ENCODE measurements around the gene CBLB. TPM values are rescaled to one million over a fixed set of nuclear protein-coding genes. Genes with fewer than 3 reads are reported as not detected.

CBLB gene
- polyA plus RNA-seq, 3 donors, result 43.2 to 57.0 (median 49.9) TPM

DNA sequence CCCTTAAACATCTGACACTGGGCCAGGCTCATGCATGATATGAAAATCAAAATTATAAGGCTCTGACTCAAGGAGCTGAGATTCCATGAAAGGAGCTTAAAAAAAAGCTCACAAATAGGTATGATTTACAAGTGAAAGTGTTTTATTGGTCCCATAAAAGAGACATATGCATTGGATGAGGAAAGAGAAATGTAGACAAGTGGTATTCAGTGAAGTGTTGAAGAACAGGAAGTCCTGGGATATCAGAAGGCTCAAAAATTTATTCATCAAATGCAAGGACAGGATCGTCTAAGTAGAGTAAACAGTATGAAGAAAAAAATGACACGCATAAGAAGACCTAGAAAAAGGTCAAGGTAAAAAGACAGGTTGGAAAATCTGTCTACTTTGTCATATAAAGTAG, 188.9 kb downstream of the CBLB start:
- no peak for DNase-seq (ENCODE audit: extremely low read depth in 1 of 11, low read depth in 9 of 11, low spot score in 4 of 11)

DNA sequence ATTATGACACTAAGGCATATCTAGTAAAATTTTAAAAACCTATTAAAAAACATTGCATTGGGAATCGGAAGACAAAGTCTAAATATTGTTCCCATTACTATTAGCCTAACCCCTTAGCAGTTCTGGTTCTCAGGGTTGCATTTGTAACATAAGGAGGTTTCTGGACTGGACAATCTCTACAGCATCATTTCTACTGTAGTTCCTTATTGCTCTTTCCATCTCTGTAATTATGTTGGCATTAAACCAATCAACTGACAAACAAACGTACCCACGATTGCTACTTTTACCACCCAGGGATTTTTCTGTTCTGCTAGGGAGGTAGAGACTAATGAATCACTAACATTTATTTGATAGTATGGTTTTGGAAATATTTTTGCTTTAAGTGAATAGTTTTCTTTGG, 190.8 kb downstream of the CBLB start:
- DNase-seq (ENCODE audit: extremely low read depth in 1 of 11, low read depth in 9 of 11, low spot score in 4 of 11), result no peak

DNA sequence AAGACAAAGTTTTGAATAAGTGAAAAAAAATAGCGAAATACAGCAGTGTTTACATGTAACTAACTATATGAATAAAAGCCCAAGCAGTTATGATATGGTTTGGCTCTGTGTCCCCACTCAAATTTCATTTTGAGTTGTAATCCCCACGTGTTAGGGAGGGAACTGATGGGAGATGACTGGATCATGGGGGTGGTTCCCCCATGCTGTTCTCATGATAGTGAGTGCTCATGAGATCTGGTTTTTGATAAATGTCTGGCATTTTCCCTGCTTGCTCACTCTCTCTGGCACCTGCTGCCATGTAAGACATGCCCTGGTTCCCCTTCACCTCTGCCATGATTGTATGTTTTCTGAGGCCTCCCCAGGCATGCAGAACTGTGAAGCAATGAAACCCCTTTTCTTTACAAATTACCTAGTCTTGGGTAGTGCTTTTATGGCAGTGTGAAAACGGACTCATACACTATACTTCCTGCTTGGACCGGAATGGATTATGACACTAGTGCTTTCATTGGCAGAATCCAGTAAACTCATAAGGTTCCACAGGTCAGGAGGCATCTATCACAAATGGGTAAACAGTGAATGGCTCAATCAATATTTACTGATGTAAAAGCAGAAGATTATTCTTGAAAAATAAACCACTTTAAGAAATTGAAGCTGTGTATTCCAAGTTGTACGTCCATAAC, 192.1 kb downstream of the CBLB start:
- DNase-seq (ENCODE audit: extremely low read depth in 1 of 11, low read depth in 9 of 11, low spot score in 4 of 11), result no peak

DNA sequence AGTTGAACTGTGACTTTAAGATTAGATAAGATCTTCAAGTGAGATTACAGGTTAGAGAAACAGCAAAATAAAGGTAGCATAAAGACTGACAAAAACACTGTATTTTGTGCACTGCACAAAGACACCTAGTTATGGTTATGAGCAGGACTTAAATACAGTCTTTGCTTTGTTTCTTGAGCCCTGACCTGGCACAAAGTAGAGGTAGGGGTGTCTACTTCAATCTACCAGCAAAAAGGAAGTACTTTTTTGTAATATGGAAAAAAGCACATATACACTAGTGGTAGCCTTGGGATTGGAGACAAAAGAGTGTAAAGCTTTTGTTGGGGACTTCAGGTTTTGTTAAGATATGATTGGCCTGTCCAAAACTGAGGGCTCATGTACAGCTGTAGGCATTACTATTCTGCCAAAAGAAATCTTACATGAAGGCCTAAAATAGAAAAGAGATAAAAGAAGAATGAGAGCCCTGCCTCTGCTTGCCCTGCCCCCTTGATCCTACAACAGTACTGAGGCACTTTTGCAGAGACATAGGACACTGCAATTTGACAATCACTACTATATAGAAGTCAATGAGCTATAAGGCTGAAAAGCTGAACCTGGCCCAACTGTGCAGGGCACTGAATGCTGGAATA, 194.3 kb downstream of the CBLB start:
- no peak for DNase-seq (ENCODE audit: extremely low read depth in 1 of 11, low read depth in 9 of 11, low spot score in 4 of 11)

DNA sequence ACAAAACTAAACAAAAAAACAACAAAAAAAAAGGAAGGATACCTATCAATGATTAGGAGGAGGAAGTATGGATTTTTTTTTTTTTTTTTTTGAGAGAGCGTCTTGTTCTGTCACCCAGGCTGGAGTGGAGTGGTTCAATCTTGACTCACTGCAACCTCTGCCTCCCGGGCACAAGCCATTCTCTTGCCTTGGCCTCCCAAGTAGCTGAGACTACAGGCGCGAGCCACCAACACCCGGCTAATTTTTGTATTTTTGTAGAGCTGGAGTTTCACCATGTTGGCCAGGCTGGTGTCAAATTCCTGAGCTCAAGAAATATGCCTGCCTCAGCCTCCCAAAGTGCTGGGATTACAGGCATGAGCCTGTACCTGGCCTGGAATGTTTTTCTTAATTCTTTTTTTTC, 195.8 kb downstream of the CBLB start:
- no peak for DNase-seq (ENCODE audit: extremely low read depth in 1 of 11, low read depth in 9 of 11, low spot score in 4 of 11)

DNA sequence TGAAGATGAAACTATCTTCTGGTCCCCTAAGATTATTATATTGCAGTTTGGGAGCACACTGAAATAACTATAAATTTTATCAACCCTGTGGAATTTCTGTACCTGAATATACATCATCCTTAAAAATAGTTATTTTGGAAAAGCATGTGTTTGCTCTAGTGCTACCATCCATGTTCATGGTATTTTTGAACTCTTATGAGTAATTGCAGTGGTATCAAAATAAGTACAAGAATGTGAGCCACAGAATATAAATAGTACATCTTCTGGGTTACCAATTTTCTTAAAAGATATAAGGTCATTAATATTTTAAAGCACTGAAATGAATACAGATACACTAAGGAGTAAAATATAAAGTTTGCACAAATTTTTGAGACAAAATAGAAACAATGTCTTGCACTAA, 206.5 kb downstream of the CBLB start:
- no peak for DNase-seq (ENCODE audit: extremely low read depth in 1 of 11, low read depth in 9 of 11, low spot score in 4 of 11)

DNA sequence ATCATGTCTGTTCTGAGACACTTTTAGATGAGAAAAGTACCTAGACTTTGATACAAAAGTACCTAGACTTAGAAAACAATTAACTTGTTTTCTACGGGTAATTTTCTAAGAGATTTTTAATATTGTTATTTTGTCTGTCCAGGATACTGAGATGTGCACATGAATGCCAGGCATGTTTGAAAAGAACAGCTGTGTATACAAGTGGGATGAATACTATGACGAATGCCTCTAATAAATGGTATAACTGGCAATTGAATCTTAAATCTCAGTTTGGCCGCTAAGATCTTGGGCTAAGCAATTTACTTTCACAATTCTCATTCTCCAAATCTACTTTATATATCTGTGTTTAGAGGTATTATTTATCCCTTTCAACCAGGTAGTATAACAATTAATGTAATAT, 207.4 kb downstream of the CBLB start:
- DNase-seq (ENCODE audit: extremely low read depth in 1 of 11, low read depth in 9 of 11, low spot score in 4 of 11), result peak in 1 of 11 donors; percentile 8

DNA sequence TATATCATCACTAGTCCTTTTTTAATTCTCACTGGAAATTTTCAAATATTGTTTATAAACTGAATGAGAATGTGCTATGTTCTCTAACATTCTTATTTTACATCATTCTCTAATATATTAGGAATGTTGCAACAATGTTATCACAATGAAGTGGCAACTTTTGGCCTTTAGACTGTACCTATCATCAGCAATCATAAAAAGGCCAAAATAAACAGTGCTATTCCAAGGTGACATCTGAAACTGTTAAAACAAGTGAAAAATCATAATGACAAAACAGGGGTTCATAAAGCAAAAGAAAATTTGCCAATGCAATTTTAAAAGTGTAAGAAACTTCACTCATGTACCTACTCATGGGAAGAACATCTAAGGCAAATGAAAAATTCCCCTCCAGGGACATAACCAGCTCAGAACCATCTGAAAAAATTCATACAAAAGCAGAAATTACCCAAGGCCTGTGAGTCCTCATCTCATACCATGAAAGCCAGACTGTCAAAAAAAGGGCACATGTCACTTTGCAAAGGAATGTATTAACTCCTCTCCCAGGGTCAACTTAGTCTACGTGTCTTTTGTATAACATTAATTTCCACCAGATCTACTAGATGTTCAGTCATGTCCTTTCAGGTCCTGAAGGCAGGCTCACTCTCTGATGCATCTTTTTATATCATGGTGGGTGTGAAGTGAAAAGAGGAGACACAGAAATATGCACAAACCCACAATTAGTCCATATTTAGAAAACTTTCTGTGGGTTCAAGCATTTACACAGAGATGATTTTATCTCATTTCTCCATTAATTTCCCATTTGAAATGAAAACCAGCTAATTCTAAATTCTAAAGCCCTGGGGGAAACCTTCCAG, 211.9 kb downstream of the CBLB start:
- DNase-seq (ENCODE audit: extremely low read depth in 1 of 11, low read depth in 9 of 11, low spot score in 4 of 11), result no peak

DNA sequence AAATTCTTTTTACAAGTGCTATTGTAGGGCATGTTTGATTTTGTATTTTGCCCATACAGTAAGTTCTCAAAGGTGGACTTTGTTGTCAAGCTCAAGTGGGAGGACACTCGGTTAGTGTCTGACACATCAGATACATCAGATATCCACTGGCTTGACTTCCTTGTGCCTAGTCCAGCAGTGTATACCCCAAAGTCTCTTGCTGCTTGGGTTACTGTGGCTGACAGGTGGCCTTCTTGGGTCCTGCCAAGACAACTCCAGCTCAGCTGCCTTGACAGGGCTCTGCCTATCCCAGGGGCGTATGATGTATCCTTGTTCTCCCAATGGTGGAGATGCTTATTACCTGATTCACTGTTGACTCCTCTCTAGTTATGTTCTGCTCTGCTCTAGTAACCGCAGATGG, 214.9 kb downstream of the CBLB start:
- DNase-seq (ENCODE audit: extremely low read depth in 1 of 11, low read depth in 9 of 11, low spot score in 4 of 11), result no peak

DNA sequence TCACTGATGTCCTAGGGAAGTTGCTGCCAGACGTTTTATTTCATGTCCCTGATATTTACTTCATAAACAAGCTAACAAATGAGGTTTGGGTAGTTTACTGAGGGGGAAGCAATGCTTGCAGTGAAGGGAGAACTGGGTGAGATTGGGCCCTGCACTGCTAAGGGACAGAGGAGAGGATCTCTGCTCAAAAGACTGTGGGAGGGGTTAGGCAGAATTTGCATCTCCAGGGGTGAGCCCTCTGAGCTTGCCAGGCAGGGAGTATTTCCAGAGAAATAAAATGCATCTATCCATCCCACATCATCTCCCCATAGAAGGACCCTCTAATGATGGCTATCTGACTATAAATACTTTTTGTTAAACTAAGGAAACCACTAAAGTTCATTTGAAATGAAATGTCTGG, 215.6 kb downstream of the CBLB start:
- DNase-seq (ENCODE audit: extremely low read depth in 1 of 11, low read depth in 9 of 11, low spot score in 4 of 11), result no peak

DNA sequence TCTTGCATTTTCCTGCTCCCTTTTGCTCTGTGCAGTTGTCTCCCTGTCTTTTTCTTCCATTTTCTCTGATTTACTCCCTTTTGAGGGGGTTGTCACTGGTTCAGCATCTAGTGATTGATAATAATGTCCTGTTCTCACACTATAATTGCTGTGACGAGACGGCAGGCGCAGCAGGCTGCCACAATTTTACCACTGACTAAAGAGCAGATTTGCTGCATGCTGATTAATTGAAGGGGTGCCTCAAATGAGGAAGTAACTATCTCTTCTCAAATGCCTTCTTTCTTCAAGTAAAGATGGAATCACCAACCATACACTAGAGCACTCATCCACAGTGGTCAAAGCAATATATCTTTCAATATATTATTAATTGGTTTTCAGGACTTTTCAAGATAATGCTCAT, 219.3 kb downstream of the CBLB start:
- no peak for DNase-seq (ENCODE audit: extremely low read depth in 1 of 11, low read depth in 9 of 11, low spot score in 4 of 11)

DNA sequence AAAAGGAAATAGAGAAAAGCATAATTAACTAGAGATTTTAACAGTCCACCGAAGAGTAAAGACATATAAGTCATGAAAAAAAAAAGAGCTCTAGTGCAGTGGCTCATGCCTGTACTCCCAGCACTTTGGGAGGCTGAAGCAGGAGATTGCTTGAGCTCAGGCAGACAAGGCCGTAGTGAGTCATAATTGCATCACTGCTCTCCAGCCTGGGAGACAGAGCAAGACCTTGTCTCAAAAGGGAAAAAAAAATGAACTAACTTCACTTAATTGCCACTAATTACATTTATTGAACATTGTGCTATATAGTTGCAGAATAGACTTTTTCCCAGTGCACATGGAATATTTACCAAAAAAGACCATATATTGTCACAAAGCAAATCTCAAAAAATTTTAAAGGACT, 221.8 kb downstream of the CBLB start:
- DNase-seq (ENCODE audit: extremely low read depth in 1 of 11, low read depth in 9 of 11, low spot score in 4 of 11), result no peak

DNA sequence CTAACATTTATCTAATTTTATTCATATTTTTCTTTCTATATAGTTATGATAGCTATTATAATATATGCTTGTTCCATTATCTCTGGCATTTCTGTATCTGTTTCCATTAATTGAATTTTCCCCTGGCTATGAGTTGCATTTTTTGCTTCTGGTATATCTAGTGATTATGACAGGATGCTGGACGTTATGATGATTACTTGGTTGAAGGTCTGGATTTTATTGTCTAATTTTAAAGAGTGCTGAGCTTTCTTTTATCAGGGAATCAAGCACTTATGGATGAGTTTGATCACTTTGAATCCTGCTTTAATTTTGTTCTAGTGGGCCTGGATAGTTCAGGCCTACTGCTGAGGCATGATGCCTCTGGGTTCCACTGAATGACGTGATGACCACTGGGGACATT, 229.7 kb downstream of the CBLB start:
- no peak for DNase-seq (ENCODE audit: extremely low read depth in 1 of 11, low read depth in 9 of 11, low spot score in 4 of 11)

DNA sequence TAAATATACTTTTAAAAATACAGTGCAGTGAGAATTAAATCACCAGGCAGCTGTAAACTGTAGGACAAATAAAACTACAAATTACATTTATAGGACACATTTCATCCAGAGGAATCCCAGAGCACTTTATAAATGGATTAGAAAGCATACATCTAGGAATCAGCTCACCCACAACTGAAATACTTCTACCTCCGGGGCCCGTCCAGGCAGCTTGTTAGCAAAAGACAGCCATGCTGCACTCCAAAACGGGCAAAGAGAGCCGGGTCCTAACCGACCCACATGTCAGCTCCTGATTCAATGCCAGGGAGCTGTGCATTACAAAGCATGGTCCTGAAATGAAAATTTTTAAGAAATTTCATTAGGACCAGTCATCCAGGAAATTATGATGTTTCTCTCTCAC, 234.1 kb downstream of the CBLB start:
- DNase-seq (ENCODE audit: extremely low read depth in 1 of 11, low read depth in 9 of 11, low spot score in 4 of 11), result no peak

DNA sequence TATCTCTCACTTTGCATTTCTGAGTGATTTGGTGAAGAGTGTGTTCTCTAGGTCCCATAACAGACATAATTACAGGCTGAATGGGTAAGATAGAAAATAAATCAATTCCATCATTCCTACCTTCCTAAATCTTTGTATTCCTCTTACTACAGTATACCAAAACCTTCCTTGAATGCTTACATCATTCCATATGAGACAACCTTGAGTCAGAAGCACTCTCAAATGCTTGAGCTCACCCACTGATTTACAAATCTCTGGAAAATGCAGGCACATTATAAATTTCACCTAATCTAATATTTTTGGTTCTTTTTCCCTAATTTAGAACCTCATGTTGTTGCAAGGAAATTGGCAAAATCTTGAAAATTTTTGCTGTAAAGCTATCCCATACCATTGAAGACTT, 239.1 kb downstream of the CBLB start:
- no peak for DNase-seq (ENCODE audit: extremely low read depth in 1 of 11, low read depth in 9 of 11, low spot score in 4 of 11)

DNA sequence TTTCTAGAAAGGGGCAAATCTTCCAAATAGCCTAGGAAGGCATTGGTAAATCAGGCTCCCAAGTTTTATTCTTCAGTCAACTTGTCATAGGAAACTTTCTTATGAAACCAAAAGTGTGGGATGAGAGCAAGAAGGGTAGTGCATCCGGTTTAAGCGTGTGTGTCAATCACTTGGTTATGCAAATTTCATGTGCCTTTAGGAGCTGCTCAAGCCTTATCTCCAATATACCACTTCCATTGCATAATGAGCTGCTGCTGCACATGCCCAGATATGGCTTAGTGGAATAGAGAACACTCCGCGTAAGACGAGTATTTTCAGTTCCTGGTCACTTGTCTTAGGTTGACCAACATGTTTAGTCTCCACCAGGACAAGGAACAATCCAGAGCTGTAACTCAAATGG, 242.1 kb downstream of the CBLB start:
- no peak for DNase-seq (ENCODE audit: extremely low read depth in 1 of 11, low read depth in 9 of 11, low spot score in 4 of 11)

DNA sequence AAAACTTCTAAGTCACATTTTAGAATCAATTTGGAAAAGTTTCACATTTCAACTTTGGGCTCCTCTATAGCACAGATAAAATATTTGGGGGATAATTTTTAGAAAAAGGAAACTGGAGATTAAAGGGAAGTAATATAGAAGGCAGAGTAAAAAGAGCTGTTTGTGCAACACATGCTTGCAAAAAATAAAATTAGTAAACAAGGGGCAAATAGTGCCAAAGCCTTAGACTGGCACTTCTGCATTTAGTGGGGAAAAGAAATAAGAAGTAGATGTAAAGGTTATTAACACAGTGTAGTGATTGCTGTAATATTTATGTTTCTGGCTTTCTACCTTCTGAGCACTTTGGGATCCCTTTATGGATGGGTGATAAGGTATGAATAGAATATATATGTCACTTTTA, 246.6 kb downstream of the CBLB start:
- DNase-seq (ENCODE audit: extremely low read depth in 1 of 11, low read depth in 9 of 11, low spot score in 4 of 11), result no peak

DNA sequence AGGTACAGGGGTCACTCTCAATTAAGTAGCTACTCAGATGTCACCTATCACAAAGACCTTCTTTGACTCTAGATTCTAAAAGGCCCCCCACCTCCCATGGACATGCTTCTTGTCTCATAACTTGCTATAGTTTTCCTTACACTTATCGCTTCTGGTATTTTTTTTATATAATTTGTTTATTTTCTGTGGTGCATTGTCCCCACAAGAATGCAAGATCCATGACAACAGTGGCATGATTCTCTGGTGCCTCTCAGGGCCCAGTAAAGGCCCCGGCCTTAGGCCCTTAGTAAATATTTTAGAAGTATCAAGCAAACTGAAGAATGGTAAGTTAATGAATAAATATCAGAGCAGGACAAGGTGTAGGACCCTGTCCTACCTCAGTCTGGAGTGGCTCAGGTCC, 248.6 kb downstream of the CBLB start:
- DNase-seq (ENCODE audit: extremely low read depth in 1 of 11, low read depth in 9 of 11, low spot score in 4 of 11), result no peak

DNA sequence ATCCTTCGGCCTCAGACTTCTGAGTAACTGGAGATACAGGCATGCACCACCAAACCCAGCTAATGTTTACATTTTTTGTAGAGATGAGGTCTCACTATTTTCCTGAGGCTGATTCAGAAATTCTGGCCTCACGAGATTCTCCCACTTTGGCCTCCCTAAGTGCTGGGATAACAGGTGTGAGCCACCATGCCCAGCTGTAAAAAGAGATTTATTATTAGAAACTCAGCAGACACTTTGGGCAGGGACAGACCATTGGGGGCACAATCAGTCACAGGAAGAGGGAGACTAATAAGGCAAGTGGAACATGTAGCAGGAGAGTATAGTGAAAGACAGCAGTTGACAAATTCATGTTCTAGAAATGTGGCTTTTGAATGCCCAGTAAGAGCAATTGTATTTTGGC, 249.2 kb downstream of the CBLB start:
- DNase-seq (ENCODE audit: extremely low read depth in 1 of 11, low read depth in 9 of 11, low spot score in 4 of 11), result no peak

DNA sequence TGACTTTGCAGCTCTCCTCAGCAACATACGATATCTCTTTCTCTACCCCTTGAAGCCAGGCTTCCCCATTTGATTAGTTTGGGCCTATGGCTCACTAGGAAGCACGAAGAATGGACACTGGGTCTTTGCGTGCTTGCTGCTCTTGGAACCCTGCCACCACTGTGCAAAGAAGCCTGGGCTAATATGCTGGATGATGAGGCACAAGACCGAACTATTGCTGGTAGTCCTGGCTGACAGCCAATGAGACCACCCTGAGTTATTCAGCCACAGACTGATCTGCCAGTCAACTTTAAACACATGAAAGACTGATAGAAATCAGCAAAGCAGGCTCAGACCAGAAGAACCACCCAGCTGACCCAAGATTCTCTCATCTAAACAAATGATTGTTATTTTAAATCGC, 250.3 kb downstream of the CBLB start:
- no peak for DNase-seq (ENCODE audit: extremely low read depth in 1 of 11, low read depth in 9 of 11, low spot score in 4 of 11)
